Medulla oblongata (tissue), 1 donor: ENCODE results near the gene PKIB.

ENCODE experiments used
- DNase-seq: peaks from one replicate; pipeline ENCODE4 v3.0.0-alpha.2; 2015; ENCODE audit errors: extremely low spot score

The PKIB gene

DNA sequence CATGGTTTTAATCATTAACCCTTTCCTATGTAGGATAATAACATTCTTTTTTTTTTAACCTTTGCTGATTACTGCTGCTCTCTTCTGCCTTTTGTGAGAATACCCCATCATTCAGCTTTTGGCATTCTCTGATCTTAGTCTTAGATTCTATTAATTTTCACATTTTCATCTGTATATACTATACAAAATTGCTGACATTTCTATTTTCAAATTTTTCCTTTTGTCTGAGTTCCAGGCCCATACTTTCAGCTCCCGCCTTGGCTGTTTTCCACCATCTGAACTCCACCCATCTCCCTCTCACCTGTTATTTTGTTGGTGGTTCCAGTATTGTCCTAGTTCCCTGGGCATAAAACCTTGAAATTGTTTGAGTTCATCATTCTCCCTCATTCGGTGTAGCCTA is 59.2 kb downstream of the PKIB start:
- DNase-seq, result no peak

DNA sequence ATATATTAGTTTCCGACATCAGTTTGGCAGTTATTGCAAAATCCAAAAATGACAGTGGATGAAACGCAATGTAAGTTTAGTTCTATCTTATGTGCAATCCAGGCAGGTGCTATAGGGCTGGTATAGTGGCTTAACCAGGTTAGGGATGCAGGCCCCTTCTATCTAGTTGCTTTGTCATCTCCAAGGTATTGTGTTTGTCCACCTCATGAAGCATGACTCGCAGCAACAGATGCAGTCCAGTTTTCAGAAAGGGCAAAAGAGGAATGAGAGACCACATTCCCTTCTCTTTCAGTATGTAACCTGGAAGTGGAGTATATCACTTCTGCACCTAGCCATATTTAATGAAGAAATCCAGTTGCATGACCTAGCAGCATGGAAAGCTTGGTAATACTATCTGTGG is 59.7 kb downstream of the PKIB start:
- no peak for DNase-seq

DNA sequence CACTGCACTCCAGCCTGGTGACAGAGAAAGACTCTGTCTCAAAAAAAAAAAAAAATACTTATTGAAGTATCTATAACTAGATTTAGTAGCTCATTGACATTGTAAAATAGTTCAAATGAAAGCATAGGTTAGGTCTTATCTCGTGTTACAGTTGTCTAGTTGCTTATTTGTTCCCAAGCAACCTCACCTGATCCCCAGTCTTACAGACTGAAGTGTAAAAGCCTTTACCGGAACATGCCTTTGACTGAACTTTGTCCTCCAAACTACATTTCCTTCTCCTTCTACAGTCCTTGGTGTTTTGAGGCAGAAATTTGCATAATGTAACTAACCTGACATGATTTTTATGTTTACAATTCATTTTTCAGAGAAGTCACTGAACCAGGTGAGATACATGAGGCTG is 61.0 kb downstream of the PKIB start:
- no peak for DNase-seq

DNA sequence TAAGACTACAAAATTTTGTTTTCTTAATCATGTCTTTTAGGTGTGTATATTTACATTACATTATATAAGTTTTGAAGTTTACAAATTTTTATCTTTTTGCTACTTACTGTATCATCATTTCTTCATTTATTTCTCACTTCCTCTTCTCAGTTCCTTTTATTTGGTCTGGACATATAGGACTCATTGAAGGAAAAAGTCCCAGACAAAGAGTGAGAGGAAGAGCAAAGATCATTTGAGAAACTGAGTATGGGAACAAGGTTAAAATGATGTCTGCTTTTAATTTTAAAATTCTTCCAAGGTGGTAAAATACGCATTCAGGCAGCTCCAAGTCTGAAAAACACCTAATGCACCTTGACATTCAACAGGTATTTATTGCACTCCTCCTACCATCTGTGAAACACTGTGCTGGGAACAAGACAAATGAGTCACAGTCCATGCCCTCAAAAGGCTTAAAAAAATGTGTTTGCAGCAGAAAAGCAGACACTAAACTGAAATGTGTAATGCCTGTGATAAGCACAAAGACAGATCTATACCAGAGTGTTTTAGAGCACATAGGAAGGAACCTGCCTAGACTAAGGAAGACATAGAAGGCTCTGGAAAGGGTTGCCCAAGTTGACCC is 63.2 kb downstream of the PKIB start:
- no peak for DNase-seq

DNA sequence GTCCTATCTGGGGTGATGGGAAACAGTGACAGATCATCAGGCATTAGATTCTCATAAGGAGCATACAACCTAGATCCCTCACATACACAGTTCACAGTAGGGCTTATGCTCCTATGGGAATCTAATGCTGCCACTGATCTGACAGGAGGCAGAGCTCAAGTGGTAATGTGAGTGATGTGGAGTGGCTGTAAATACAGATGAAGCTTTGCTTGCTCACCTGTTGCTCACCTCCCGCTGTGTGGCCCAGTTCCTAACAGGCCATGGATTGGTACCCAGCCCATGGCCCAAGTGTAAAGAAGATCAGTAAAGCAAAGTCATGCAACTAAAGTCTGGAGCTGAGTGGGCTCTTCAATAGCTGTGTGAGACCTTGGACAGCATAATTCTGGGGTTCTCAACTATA is 65.9 kb downstream of the PKIB start:
- DNase-seq, result no peak

DNA sequence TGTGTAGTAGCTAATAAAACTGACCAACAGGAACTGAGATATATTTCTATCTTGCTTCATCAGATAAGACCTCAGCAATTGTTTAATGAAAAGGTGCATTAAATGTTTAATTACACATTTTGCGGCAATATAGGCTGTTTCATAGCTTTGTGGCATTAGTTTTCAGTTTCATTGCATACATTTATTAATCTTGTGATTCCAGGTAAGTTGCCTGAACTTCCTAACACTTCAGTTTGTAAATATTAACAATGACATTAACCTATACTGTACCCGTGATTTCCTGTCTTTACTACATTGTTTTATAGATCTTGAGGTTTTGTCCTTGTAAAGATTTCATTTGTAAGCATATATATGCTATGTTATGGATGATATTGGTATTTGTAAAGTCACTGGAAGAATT is 66.5 kb downstream of the PKIB start:
- no peak for DNase-seq

DNA sequence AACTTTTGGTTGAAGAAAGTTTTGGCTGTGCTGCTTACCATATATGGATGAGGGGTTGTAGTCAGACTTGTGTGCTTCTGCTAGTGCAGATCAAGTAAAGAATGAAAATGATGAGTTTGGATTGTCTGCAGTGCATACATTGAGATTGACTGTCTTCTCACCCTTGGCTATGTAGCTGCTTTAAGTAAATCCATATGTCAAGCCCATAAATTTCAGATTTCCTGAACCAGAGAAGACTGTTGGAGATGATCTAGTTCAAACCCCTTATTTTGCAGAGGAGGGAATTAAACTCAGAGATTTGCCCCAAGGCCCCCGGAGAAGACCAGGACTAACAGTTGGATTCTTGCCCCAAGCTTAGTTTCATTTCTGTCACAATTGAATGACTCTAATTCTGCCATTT is 67.2 kb downstream of the PKIB start:
- DNase-seq, result no peak

DNA sequence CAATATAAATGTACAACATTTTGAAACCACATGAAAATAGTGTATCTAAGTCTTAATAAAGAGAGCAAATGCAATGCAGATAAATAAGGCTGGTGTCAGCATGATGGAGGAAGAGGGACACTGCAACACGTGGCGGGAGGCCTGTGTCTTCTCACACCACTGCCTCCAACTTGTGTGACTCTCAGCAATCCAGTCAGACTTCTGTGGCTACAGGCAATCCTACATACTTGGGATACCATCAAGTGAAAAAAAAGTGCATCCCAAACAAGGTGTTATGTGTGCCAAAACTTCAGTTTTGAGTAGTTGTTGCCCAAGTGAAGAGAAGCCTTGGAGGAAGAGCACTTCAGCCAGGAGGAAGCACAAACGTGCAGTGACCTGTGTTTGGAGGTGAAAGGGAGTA is 68.6 kb downstream of the PKIB start:
- DNase-seq, result no peak

DNA sequence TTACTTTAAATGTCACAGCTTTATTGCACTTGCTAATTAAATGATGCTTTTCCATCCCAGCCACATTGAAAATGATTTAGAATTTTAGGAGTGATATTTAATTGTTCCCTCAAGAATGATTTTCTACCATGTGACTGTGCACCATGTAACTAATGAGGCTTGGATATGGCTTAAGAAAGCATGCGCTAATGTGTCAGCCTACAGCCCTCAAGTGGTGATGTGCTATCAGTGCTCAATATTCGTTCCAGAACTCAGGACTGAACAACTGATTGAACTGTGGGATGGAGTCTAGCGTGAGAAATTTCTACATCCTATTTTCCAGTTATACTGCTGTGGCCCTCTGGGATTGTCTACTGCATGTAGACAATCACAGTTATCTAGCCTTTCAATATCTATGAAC is 71.5 kb downstream of the PKIB start:
- DNase-seq, result no peak

DNA sequence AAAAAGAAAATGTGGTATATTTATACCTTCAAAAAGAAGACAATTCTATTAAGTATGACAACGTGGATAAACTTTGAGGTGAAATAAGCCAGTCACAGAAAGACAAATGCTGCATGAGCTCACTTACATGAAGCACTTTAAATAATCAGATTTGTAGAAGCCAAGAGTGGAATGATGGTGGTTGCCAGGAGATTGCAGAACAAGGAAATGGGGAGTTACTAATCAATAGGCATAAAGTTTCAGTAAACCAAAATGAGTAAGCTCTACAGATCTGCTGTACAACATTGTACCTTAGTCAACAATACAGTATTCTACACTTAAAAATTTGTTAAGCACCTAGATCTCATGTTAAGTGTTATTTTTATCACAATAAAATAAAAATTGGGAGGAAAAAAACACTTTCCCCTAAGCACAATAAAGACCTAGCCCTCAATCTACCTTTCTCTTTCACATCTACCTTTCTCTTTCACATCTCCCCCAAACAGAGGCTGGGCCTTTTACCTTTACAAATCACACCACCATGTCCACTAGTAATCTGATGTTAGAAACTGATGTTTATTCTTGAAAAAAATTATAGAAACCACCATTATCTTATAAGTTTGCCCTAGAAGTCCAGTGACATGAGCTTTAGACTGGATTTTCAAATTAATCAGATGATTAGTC is 73.9 kb downstream of the PKIB start:
- no peak for DNase-seq

DNA sequence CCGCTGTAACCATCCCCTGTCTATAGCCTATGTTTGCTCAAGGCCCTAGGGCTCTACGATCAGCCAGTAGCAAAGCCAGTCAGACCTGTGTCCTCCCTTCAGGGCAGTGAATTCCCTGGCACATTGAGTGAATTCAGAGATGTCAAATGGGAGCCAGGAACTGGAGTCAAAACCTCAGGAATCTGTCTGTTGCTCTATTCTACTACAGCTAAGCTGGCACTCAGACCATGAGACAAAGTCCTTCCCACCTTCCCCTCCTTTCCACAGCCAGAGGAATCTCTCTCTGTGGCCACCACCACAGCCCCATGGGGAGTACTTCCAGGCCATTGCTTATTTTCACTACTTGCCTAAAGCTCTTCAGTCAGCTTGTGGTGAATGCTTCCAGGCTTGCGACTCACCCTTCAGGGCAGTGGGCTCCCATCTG is 82.0 kb downstream of the PKIB start:
- DNase-seq, result no peak

DNA sequence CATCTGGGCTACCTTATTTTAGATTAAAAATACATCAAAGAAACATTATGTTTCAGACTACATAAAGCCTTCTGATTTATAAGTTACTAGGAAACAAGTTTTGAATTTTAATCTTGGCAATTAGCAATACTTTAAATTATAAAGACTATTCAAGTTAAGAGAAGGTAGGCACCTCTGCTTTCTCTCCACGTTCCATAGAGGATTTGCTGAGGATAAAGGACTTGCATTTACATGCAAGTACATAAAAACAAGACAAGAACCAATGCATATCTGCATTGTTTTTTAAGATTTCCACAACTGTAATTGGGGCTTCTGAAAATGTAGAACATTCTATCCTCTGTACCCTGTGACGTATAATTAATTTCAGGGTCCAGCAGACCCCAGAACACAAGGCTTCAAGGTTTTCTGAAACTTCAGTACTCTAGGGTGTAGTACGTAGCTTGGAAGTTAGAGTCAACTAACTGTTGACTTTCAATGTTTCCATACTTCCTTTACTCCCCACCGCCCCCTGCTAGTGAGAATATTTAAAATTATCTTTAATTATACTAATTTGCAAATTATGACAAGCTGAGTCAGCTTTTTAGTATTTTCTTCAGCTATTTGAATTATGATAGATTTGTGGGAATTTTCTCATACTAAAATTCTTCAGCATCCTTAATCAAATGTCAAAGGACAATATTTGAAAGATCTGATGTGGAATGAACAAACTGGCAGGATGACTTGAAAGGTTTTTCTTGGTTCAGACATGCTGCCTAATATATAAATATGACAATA is 82.8 kb downstream of the PKIB start:
- no peak for DNase-seq

DNA sequence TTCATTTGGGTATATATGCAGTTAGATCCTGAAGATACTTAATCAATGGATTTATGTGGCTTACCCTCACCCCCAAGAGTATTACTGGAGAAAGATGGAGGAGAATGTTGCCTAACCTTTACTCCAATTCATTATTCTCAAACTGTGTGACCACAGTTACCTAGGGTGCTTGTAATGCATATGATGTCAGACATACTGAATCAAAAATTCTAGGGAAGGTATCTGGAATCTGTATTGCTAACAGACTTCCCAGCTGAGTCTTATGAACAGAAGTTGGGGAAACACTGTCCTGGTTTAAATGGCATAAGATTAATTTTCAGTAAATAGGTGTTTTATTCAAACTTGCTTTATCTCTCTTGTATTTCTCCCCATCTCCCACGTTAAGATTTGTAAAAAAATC is 83.9 kb downstream of the PKIB start:
- DNase-seq, result no peak

DNA sequence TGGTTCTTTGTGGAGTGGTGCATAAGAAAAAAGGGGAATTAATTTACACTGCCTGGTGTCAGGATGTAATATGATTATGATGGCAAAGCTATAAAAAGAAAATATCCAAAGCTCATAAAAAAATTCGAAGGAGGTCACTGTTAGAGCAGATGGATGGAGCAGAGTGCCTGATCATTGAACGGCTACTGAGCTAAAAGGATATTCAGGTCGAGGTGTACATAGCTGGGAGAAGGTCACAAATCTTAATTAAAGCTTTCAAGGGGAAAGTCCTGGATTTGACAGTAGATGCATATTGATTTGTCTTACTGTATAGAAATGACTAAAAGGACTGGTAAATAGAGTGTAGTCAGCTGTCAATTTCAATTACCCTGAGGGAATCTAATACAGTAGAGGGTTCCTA is 84.4 kb downstream of the PKIB start:
- DNase-seq, result no peak

DNA sequence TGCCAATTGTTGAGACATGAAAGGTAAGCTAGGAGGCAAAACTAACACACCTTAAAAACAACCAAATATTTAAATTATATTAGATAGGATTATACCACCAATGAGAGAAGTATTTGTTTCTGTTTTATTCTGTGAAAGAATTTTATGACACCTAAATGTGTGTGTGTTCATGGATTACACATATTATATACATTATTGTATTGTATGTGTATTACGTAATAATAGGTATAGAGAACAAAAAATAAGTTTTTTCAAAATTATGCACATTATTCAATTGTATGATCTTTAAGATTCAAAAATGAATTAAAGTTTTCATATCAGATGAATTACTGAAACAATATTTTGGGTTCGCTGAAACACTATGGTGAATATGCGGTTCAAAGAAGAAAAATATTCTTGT is 85.0 kb downstream of the PKIB start:
- DNase-seq, result no peak

DNA sequence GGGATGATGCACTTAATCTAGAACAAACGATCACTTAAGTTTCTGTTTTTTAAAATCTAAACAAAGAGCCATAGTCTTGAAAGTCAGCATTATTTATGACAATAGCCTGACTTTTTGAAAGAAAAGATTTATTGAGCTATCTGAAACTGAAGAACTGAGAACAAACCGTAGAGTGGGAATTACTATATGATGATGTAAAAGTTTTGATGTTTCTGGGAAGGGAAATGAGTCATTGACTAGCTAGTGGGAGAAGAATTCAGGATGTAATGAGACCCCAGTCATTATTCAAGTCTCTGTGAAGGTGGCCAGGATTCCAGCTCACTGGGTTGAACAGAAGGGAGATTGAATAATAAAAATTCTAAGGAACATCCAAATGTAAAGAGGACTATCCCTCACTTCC is 85.9 kb downstream of the PKIB start:
- no peak for DNase-seq

DNA sequence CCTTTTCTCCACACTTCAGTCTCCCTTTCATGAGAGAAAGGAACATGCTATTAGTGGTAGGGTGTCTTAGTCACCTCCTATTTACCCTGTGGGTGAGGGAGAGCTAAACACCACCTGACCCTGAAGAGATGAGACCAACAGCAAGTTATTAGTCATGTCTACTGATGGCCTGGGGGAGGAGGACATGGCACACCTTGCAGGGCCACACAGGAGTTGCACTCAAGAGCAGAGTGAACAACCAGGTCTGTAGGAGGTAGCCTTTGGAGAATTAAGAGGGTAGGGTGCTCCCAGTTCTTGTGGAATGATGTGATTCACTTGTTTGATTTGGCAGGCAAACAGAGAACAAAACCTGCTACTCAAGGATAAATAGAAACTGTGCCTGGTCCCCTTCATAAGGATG is 86.6 kb downstream of the PKIB start:
- DNase-seq, result no peak

DNA sequence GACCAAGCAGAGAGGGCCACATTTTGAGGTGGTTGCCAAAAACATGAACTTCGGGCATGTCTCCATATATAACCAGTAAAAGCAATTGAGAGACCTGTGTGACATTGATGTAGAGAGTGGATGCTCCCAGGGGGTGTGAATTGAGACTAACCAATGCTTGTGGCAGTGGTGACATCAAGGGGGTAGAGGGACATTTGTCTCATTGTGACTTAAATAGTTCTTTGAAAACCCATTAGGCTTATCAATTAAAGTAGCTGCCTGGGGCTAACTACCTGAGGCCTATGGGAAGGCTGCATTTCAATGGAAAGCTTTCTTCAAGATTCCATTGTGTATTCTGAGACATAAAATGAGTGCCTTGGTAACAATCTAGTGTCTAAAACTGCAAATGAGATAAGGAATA is 87.3 kb downstream of the PKIB start:
- DNase-seq, result no peak

DNA sequence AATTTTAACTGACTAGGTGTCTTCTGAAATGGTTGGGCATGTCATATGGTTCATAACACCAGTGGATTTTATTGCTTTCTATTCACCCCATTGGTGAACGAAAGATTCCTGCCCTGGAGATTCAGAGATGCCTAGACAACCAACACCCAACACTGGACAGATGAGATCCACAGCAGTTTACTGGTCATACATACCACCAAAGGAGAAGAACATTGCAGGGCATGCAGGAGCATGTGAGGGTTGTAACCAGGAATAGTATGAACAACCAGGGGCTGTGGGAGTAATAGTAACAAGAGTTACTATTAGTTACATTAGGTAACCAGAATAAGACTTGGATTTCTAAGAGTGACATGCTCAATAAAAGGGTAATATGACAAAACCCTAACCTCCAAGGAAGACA is 91.5 kb downstream of the PKIB start:
- no peak for DNase-seq

DNA sequence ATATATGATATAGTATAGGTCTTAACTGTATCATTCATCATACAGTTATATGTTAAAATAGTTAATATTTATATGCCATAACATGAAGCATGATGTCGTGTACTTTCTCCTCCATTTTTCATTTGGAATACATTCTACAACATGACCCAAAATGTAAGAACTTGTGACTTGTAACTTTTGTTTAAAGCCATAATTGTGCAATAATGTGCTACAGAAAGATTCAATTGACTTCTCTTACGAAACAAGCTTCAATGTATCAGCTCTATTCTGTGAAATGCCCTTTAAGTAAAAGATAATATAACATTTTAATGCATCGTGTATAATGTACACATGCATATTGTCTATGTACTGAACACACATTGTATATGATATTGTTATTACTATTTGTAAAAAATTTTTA is 92.6 kb downstream of the PKIB start:
- no peak for DNase-seq

DNA sequence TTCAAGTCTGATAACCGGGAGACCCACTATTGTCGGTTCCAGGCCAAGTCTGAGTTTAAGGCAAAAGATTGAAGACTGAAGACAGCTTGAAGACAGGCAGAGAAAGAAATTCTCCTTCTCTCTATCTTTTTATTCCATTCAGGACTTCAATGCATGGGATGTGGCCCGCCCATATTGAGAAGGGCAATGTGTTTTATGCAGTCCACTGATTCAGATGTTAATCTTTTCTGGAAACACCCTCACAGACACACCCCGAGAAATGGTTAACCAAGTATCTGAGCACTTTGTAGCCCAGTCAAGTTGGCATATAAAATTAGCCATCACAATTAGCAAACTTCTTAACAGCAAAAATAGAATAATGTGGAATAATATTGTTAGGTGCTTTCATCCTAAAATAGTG is 93.9 kb downstream of the PKIB start:
- no peak for DNase-seq

DNA sequence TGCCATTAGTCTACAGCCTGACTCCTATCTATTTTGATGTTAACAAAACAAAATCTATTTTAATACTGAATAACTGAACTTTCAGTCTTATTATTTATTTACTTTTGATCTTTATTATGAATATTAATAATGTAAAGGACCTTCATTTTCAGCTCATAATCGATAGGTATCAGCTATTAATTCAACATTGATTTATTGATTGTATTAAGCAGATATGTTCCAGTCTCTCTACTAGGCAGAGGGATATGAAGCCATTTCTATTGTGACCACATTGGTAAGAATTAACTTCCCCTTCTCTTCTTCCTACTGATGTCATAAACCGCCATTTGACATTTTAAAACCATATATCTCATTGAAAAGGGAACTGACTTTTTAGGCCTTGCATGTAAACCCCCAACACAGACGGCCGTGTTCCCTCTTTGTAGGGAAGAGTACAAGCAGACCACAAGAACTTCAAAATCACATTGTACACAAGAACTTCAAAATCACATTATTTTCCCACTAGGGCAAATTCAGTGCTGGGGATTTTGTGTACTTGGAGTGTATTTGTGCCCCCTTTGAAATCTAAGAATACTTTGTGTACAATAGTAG is 99.8 kb downstream of the PKIB start:
- peak; percentile 30 for DNase-seq
